Parathyroid adenoma (tissue), 2 donors: ENCODE measurements around the gene CHST1.

Experiments
- H2AFZ ChIP-seq: fragments of 300-600 bp; sonication (generic); one replicate; pipeline ENCODE4 v1.7.0; 2017; ENCODE audit warnings: antibody characterized with exemption, mild to moderate bottlenecking
- H3K27ac ChIP-seq: fragments of 300-600 bp; sonication (generic); one replicate; pipeline ENCODE4 v1.7.0; 2017
- H3K27me3 ChIP-seq: fragments of 300-600 bp; sonication (generic); one replicate; pipeline ENCODE4 v1.7.0; 2017; ENCODE audit warnings: low read length; ENCODE audit not compliant: control insufficient read depth, insufficient read depth
- H3K36me3 ChIP-seq: fragments of 300-600 bp; sonication (generic); one replicate; pipeline ENCODE4 v1.7.0; 2017; ENCODE audit warnings: low read length; ENCODE audit not compliant: control insufficient read depth, insufficient read depth
- H3K4me1 ChIP-seq: fragments of 300-600 bp; sonication (generic); one replicate; pipeline ENCODE4 v1.7.0; 2017; ENCODE audit warnings: control low read depth
- H3K4me2 ChIP-seq: fragments of 300-600 bp; sonication (generic); one replicate; pipeline ENCODE4 v1.7.0; 2017; ENCODE audit warnings: low read length
- H3K4me3 ChIP-seq: fragments of 300-600 bp; sonication (generic); one replicate; pipeline ENCODE4 v1.7.0; 2017; ENCODE audit warnings: low read depth, low read length
- H3K79me2 ChIP-seq: fragments of 300-600 bp; sonication (generic); one replicate; pipeline ENCODE4 v1.7.0; 2017; ENCODE audit warnings: control low read depth
- H3K9ac ChIP-seq: fragments of 300-600 bp; sonication (generic); one replicate; pipeline ENCODE4 v1.7.0; 2017; ENCODE audit warnings: mild to moderate bottlenecking
- H3K9me3 ChIP-seq: fragments of 300-600 bp; sonication (generic); one replicate; pipeline ENCODE4 v1.7.0; 2017; ENCODE audit warnings: low read length; ENCODE audit not compliant: control insufficient read depth
- TF ChIP-seq, protein P1 (sequence below): fragments of 300-600 bp; sonication (generic); IDR thresholded peaks from one replicate; pipeline ENCODE4 v1.7.0; 2017; ENCODE audit warnings: antibody characterized with exemption, mild to moderate bottlenecking
- donor health status: primary hyperparathyroidism.

CHST1 gene

DNA sequence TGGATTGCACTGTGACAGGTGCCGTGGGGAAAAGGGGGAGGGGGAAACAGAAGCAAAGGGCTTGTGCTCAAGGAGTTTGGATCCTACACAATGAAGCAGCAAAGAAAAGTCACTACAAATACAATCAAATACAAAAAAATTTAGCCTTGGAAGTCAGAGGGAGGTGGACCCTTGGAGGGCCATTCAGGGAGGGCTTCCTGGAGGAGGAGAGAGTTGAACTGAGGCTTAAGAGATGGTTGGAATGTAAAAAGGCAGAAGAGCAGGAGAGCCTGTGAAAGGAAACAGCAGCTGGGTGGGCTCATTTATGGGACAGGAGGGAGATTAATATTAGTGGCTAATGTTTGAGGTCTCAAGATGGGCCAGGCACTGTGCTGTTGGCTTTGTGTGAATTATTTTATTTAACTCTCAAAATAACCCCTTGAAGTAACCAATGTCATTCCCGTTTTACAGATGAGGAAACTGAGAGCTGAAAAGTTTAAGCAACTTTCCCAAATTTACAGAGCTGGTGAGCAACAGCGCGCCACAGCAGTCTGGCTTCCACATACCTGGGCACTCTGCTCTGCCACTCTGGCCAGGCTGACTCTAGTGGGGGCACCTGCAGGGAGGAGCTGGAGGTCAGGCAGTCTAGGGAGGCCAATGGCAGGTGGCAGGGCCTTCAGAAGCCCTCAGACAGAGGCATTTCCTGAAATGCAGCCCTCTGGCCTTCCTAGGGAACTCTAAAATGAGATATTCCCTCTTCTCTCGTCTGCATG is 2.7 kb upstream of the CHST1 start:
- Histone ChIP-seq H3K79me2 (no peaks in the 10 kb centered on the region), H3K4me2 (no peak overlapping the region), H3K27me3 (no peaks in the 10 kb centered on the region), H3K36me3 (no peaks in the 10 kb centered on the region), H2AFZ (no peak overlapping the region), H3K4me1 (no peaks in the 10 kb centered on the region), H3K9ac (no peak overlapping the region), H3K9me3 (no peaks in the 10 kb centered on the region), H3K4me3 (no peak overlapping the region), H3K27ac (no peak overlapping the region)
- TF ChIP-seq, protein P1, sequence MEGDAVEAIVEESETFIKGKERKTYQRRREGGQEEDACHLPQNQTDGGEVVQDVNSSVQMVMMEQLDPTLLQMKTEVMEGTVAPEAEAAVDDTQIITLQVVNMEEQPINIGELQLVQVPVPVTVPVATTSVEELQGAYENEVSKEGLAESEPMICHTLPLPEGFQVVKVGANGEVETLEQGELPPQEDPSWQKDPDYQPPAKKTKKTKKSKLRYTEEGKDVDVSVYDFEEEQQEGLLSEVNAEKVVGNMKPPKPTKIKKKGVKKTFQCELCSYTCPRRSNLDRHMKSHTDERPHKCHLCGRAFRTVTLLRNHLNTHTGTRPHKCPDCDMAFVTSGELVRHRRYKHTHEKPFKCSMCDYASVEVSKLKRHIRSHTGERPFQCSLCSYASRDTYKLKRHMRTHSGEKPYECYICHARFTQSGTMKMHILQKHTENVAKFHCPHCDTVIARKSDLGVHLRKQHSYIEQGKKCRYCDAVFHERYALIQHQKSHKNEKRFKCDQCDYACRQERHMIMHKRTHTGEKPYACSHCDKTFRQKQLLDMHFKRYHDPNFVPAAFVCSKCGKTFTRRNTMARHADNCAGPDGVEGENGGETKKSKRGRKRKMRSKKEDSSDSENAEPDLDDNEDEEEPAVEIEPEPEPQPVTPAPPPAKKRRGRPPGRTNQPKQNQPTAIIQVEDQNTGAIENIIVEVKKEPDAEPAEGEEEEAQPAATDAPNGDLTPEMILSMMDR = no peak

DNA sequence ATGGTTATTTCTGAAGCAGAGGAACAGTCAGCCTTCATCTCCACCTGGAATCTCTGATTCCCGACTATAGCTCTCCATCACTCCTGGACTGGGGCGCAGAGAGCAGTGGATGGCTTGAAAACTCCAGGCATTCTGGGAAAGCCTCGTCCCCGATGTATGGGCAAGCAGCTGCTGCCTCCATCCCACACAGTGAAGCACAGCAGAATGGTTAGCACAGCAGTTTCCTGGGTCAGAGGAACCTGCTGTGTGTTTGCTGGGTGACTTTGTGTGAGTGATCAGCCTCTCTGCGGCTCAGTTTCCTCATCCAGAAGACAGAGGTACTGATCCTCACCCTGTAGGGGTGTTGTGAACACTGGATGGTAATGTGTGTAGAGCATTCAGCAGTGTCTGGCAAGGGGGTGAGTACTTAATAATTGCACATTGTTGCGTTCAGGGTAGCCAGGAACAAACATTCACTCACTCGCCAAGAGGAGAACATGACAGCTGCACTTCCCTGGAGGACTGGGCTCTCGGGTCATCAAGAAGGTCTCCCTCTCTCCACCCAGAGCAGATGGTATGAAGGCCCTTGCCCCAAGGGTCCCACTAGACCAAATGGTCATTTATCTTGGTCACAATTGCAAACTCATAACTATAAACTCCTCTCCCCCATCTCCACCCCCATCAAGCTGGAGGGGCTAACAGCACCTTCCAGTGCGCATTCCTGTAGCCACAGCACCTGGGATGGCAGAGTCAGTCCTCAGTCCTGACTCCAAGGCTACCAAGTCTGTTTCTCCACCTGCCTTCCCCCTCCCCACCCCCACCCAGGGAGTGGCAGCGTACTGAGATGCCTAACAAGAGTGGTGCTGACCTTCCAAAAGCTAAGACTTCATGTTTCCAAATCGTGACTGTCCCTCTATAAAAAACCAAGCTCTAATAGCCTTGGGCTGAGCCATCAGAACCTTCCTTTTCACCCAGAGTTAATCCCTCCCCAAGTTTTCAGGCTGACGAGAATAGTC is 1.5 kb upstream of the CHST1 start:
- H3K9me3 ChIP-seq = no peaks in the 10 kb centered on the region
- TF ChIP-seq, protein P1 = no peak
- H3K4me3 ChIP-seq = no peak overlapping the region
- no peak overlapping the region for H3K4me2 ChIP-seq
- no peaks in the 10 kb centered on the region for H3K4me1 ChIP-seq
- H3K27ac ChIP-seq = no peak overlapping the region
- no peak overlapping the region for H3K9ac ChIP-seq
- no peaks in the 10 kb centered on the region for H3K79me2 ChIP-seq
- no peaks in the 10 kb centered on the region for H3K36me3 ChIP-seq
- H2AFZ ChIP-seq = no peak overlapping the region
- H3K27me3 ChIP-seq = no peaks in the 10 kb centered on the region

DNA sequence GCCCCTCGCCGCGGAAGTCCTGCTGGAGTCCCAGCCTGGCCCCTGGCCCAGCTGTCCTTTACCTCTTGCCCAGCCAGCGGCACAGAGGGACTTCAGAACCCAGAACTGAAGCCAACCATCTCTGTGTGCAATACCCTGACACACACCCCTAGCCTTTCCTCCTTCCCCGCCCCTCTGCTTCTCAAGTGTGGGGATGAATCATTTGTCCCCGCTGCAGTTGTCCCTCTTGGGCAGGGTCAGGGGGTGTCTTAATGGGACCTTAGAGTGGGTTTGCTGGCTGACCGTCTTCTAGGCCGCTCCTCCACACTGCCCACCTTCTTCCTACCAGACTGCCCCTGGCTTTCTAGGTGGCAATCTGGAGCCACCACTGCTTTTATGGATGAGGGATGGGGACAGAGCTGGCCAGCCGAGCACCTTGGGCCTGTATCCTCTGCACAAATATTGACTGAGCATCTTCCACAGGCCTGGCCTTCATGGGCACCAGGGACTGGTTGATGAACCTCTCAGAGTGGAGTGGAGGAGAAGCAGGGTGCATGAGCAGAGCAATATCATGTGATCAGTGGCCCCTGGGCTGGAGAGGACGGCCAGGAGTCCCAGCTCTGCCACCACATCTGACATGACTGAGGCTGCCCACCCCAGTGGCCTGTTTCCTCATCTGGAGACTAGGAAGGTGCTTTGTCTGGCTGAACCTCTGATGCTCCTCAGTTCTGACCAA is 668 bp upstream of the CHST1 start:
- Histone ChIP-seq H3K9ac (no peak overlapping the region), H3K4me3 (no peak overlapping the region), H3K4me2 (no peak overlapping the region), H3K27me3 (no peaks in the 10 kb centered on the region), H3K27ac (no peak overlapping the region), H2AFZ (peak overlapping the region; percentile 15), H3K4me1 (no peaks in the 10 kb centered on the region), H3K79me2 (no peaks in the 10 kb centered on the region), H3K9me3 (no peaks in the 10 kb centered on the region), H3K36me3 (no peaks in the 10 kb centered on the region)
- TF ChIP-seq, protein P1 = no peak

DNA sequence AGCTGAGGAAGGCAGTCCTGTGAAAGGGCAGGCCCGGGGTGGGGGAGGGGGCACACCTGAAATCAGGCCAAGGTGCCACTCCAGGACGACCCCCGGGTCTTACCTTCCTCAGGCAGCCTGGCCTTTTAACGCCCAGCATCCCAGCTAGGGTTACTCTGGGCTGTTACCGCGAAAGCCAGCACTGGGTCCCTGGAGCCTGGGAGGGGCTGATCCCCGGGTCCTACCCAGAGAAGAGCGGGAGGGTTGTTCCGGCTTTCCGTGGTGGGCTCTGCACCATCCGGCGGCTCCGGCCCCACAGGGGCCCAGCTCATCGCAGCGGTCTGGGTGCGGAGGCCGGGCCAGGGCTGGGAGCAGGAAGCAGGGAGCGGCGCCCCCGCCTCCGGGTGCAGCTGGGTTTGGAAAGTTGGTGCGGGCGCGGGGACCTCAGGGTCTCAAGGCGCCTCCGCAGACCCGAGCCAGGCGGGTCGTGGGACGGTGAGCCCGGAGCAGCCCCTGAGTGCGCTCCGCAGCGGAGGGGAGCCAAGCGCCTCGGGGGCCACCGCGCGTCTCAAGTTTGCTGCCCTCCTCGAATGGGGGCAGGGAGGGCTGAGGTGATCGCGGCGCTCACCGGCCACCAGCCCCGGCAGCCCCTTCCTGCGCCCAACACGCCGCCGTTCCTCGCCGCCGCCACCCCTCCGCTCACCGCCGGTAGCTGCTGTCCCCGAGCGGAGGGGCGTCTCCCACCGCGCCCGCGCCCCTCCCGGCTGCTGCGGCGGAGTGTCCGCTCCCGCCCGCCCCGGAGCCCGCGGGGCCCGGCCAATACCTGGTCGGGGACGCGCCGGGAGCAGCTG is 831 bp downstream of the CHST1 start:
- Histone ChIP-seq H3K36me3 (no peaks in the 10 kb centered on the region), H3K79me2 (no peaks in the 10 kb centered on the region), H3K4me3 (peak overlapping the region; percentile 37), H3K27ac (no peak overlapping the region), H3K4me1 (no peaks in the 10 kb centered on the region), H2AFZ (peak overlapping the region; percentile 60), H3K9me3 (no peaks in the 10 kb centered on the region), H3K9ac (no peak overlapping the region), H3K27me3 (no peaks in the 10 kb centered on the region), H3K4me2 (peak overlapping the region; percentile 68)
- TF ChIP-seq, protein P1 = no peak
